Measurements from ENCODE around the gene ADAR.

The ADAR gene

DNA sequence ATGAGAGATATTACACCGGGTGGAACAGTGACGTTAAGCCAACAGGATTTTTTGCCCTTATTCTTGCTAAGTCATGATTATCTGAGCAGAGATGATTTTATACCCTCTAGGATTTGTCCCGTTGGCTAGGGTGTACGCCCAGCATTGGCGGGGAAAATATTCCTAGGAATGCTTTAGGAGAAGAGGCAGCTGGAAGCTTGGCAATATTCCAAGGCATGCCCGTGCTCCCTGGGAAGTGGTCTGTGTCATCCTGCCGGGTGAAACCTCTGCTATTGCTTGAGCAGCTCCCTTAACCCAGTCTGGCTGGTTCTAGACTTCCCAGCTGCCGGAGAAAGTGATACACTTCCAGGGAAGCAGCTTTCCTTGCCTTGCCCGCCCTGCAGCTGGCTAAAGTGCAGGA lies 24.2 kb downstream of the ADAR start:
- FAIRE-seq, result no peak

DNA sequence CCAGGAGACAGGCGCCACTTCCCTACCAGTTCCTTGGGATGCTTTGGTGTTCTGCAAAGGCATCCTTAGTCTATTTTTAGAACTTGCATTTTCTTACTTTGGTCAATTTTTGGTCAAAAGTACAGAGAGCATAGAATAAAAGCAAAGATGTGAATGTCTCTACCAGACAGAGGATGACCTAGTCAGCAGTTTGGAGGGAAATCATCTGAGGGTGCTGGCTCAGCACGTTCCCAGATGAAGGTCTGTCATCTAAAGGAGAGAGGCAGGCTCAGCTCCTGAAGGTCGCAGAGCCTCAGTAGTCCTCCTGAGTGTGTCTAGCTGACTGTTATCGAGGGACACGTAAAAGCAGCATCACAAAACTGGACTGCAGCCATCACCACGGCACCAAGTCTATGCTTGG lies 25.1 kb downstream of the ADAR start:
- no peak for FAIRE-seq

DNA sequence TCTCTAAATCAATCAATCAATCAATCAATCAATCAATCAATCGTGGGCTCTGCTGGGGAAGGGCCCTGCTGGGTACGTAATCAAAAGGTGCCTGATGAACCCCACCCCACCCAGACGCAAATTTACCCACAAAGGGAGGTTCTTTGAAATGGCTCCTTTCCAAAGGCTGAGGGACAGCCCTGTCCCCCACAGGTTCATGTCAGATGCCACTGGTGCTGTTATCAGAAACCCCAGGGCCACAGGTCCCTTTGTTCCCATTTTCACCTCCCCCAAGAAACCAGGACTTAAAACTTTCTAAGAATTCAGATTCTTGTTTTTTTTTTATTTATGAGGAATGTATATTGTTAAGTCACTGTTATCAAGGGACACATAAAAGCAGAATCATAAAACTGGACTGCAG lies 26.2 kb downstream of the ADAR start:
- no peak for FAIRE-seq

DNA sequence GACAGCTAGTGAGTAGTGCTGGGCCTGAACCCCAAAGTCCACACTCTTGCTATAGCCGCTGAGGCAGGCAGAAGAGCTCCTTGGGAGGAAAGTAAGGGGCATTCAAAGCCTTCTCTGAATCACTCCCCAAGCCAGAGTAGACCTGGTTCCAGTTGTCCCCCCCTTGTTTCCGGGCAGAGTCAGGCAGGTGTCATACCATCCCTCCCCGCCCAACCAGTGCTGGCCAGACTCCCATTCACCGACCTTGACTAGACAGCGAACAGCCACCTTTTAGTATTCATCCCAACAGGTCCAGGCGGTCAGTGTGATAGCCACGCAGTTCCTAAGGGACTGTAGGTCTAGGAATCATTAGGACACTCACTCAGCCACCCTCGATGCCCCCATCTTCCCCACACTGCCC lies 28.6 kb downstream of the ADAR start:
- no peak for FAIRE-seq

DNA sequence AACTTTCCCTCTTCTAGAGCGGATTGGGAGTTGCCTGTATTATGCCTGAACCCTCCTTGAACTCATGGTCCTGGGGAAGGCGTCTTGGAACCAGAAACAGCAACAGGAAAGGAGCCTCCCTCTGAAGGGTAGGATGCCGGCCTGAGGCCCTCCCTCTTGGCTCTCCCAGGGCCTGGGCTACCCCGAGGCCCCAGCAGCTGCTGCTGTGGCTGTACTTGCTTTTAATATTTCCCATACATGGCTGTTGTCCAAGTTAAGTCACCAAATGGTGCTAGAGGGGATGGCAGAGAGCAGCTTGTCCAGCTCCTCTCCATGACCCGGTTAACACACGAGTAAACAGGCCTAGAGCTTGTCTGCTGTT lies 29.9 kb downstream of the ADAR start:
- FAIRE-seq, result no peak

DNA sequence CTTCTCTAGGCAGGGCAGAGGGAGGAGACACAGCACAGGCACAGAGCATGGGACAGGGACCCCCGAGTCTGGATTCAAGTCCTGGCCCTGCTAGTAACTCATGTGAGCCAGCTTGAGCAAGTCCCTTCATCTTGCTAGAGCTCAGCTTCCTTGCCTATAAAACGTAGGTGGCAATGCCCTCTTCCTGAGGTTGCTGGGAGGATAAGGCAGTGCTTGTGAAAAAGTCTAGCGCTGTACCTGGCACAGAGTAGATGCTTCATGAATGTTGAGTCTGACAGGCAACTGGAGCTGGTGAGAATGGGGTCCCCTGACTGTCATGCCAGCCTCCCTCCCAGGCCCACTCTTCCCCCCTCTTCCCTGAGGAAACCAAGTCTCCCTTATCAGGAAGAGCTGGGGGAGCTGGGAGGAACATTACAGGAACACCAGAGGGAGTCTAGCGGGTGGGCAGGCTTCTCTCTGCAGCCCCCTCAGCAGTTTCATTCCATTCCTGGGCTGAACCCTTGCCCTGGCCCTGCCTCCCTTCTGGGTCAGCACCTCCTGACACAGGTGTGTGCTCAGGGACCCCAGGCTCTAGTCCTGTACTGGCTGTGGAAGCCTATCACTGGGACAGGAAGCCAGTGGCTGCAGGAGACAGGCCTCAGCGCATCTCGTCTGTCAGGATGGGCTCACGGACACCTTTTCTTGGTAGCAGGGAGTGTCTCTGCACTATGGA lies 30.5 kb downstream of the ADAR start:
- no peak for FAIRE-seq

DNA sequence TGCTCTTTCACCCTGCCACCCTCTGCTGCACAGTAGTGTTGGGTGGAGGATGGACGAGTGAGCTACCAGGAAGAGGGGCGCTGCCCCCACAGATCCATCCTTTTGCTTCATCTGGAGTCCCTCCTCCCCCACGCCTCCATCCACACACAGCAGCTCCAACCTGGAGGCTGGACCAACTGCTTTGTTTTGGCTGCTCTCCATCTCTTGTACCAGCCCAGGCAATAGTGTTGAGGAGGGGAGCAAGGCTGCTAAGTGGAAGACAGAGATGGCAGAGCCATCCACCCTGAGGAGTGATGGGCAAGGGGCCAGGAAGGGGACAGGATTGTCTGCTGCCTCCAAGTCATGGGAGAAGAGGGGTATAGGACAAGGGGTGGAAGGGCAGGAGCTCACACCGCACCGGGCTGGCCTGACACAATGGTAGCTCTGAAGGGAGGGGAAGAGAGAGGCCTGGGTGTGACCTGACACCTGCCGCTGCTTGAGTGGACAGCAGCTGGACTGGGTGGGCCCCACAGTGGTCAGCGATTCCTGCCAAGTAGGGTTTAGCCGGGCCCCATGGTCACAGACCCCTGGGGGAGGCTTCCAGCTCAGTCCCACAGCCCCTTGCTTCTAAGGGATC lies 31.9 kb downstream of the ADAR start:
- FAIRE-seq, result no peak

DNA sequence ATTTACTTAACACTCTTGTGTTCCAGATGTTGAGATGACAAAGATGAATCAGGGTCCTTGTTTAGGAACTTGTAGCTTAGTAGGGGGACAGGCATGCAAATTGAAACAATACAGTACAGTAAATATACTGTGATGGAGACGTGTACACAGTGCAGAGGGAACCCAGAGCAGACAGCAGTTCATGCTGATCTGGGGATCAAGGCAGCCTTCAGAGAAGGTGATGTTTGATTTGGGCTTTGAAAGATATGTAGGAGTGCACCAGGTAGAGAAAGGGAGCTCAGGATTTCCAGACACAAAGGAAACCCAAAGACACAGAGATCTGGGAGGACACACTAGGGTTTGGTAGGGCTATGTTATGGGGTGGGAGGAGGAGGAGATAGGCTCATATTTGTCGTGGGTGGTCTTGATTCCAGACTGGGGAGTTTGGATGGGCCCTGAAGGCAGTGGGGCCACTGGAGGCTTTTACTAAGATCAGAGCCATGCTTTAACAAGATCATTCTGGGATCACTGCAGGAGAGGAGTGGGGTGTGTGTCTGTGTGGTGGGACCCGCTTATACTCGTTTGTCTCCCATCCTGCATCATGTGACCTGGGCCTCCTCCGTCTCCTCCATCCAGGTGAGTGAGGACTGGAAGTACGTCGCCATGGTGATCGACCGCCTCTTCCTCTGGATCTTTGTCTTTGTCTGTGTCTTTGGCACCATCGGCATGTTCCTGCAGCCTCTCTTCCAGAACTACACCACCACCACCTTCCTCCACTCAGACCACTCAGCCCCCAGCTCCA lies 32.6 kb downstream of the ADAR start:
- no peak for FAIRE-seq

DNA sequence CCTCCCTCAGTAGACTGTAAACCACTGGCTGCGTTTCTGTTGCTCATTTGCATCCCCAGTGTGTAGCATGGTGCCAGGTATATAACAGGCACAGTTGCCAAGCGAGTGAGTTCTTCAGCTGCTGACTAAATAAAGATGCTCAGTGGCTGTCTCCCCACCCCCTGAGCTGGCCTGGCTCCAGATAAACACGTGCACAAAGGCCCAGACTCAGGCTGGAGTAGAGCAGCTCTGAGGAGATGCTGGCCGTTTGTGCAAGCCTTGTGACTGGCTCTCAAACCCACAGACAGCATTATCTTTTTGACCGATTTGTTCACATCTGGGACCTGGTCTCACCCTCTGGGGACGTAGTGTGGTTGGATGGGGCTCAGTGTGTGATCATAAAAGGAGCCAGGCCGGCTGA lies 33.3 kb downstream of the ADAR start:
- FAIRE-seq, result no peak

DNA sequence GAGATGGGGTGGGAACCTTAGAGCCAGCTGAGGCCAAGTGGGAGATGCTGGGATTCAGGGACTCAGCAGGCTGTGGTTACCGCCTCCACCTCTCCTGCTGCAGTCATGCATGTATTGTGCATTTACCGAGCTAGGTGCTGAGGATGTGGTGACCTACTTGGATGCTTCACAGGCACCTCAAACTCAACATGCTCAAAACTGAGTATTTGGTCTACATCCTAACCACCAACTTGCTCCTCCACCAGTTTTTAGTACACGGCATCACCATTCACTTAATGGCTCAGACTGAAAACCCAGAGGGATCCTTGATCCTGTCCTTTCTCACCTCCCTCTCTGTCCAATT lies 34.8 kb downstream of the ADAR start:
- FAIRE-seq, result no peak

DNA sequence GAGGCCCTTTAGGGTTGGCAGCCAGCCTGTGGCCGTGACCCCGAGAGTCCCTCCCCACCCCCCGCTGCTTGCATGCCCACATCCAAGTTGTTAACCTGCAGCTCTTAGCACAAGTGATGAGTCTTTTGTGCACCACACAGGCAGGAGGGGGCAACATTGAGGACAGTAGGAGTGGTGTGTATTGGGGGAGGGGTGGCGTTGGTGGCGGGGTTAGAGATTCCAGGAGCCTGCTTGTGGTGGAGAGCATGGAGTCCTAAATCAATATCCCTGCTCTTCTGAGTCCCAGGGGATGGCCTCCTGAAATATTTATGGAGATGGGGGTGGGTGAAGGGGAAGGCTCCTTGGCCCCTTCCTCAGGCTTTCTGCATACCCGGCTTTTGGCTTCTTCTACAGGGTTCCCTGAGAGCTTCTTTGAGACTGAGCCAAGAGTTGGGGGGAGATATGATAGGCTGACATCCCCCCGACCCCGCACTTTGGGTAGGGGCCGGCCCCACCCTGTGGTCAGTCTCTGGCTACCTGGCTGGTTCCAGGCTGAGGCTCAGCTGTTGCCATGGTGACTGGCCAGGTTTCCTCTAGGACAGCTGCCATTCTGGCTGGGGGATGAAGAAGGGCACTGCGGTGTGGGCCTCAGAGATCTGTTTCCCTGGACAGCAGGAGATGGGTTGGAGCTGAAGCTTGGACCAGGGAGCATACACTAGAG lies 35.4 kb downstream of the ADAR start:
- FAIRE-seq, result no peak

DNA sequence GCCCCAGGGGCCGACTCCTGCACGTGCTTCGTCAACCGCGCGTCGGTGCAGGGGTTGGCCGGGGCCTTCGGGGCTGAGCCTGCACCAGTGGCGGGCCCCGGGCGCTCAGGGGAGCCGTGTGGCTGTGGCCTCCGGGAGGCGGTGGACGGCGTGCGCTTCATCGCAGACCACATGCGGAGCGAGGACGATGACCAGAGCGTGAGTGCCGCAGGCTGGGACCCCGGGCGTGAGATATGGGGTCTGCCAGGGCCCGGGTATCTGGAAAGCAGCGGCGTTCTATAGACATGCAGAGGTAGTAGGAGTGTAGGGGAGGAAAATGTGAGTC lies 36.1 kb downstream of the ADAR start:
- FAIRE-seq, result no peak

DNA sequence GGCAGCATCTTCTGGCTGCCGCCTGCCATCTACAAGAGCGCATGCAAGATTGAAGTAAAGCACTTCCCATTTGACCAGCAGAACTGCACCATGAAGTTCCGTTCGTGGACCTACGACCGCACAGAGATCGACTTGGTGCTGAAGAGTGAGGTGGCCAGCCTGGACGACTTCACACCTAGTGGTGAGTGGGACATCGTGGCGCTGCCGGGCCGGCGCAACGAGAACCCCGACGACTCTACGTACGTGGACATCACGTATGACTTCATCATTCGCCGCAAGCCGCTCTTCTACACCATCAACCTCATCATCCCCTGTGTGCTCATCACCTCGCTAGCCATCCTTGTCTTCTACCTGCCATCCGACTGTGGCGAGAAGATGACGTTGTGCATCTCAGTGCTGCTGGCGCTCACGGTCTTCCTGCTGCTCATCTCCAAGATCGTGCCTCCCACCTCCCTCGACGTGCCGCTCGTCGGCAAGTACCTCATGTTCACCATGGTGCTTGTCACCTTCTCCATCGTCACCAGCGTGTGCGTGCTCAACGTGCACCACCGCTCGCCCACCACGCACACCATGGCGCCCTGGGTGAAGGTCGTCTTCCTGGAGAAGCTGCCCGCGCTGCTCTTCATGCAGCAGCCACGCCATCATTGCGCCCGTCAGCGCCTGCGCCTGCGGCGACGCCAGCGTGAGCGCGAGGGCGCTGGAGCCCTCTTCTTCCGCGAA lies 36.6 kb downstream of the ADAR start:
- FAIRE-seq, result no peak

DNA sequence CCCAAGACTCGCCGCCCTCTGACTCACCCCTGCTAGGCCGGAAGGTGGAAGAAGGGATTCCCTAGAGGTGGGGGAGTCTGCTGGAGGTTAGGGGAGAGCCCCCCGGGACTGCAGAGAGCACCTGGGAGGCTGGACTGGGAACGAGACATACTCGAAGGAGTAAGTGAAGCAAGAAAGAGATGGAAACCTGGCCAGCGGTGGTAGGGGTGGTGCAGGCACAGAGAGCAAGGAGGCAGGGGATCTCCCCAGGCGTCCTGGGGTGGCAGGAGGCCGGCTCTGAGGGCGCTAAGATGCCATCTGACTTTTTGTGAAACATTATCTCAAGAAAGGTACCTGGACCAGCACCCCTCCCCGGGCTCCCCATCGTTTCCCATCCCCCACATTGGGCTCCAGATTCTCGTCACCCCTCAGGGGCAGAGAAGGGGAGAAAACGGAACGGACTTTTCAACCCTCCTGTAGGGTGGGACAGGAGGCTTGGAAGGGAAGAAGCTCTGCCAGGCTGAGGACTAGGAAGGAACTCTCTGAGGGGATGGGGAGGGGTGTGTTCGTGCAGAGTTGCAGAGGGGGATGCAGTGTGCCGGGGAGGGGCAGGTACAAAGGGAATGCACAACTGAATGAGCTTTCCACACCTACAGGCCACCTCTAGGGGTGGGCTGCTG lies 39.7 kb downstream of the ADAR start:
- no peak for FAIRE-seq

DNA sequence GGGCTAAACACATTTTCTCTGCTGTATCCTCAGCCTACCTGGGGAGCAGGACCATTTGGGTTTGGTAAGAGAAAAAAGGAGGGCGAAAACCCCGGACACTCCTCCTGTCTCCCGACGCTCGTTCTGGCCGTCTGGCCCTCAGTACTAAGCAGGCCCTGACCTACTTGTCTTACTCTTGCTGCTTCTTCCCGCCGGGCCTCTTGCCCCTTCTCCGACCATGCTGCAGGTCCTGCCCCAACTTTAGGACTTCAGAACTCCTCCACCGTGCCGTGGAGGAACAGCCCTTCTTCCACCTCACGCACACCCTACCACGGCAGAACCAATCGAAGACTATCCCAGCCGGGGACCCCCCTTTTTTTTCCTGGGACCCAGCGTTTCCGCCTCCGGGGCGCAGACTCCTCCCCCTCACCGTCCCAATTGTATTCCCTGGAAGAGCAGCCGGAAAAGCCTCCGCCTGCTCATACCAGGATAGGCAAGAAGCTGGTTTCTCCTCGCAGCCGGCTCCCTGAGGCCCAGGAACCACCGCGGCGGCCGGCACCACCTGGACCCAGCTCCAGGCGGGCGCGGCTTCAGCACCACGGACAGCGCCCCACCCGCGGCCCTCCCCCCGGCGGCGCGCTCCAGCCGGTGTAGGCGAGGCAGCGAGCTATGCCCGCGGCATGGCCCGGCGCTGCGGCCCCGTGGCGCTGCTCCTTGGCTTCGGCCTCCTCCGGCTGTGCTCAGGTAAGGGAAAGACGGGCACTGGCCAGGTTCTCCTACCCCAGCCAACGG lies 40.4 kb downstream of the ADAR start, which contains the start of gene CHRNB2:
CHRNB2 (plus strand) TSS at position 393 of the 771 bp plus-strand sequence; CDS start at position 660, 267 bp downstream.
- no peak for FAIRE-seq

DNA sequence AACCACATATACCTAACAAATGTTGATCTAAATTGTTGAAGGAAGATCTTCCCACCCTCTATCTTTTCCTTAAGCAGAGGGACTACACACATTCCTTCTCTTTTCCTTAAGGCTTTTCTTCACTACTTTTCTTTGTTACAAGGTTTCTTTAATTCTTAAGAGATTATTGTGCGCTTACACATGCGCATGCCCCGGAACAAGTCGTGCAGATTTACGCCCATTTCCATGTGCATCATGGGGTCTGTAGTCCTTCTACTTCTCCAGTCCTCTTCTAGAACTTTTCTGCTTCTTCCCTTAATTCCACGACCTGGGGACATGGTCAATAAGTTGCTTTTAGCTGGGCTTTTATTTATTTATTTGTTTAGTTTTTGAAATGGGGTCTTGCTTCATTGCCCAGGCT lies 42.1 kb downstream of the ADAR start:
- no peak for FAIRE-seq

DNA sequence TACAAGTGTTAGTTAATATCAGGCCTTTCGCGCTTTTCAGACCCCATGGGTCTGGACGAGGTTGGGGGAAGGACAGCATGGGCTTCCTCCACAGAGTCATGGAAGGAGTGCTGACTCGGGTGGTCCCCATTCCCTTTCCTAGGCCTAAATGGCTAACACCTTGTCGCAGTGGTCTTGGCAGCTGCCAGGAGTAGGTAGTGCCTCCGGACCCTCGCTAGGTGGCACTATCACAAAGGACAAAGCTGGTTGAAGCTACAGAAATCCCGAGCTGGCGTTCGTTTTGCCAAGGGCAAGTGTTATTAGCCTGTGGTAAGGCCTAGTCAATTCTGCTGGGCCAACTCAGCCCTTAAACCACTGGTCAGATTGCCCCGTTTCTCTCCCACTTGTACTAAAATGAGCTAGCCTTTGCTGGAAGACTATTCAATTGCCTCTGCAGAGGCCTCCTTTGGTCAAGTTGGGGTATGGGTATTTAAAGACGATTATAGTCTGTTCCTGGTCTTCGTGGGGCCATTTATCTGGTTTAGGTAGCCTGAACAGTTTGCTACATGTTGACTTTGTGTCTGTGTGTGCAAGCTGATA lies 48.4 kb downstream of the ADAR start:
- peak; percentile 15 for FAIRE-seq

DNA sequence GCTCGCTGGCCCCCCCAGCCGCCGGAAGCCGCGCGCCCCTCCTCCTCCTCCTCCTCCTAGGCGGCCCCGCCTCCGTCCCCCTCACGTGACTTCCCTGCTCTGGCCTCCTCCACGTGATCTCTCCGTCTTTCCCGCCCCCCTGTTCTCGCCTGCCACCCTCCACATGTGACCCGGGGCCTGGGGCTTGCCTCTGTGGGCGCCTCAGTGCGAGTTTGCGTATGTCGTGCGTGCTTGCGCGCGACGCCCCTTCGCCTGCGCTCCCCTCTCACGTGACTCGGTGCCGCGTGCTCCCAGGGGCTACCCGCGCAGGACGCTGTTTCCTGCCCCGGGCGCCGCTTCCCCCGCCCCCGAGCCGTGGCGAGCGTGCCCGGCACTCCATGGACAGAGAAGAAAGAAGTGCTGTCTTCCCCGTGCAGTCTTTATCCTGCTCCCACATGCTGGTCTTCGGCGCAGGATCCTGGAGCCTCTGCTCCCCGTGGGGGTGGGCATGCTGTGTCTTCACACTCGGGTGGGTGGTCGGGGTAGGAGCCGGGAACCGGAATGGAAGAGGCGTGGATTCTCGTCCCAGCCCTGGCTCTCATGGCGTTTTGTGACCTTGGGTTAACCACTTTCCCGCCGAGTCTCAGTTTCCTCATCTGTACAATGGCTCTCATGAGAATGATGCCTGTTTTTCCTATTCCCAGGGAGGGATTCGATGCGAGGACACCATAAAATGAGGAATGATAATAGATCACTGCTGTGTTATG lies 49.1 kb downstream of the ADAR start:
- FAIRE-seq, result peak; percentile 72

DNA sequence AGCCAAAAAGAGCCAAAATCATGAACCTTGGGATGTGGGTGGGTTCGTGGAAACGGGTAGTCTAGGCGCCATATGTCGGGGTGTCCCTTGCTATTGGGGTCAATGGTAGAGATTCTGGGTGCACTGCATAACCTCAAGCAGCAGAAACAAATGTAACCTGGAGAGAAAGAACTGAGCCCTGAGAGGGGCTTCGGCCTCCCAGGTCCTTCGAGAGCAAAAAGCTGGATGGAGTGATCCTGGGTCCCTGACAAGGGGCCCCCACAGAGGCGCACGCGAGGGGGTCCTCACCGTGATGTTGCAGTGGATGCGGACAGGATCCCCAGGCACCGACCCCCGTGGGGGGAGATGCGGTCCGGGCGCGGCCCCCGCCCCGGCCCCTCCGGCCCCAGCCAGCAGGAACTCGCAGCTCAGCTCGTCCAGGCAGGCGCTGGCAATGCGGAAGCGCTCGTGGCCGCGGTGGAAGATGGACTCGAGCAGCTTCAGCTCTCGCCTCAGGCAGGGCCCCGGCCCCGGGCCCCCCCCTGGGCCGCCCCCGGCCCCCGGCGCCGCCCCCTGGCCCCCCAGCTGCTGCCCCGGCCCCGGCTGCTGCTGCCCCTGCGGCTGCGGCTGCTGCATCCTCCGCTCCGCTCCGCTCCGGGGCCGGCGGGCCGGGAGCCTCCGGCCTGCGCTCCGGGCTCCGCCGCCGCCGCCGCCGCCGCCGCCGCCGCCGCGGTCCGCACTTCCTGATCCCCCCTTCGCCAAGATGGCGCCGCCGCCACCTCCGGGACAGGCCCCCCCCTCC lies 49.9 kb downstream of the ADAR start, which contains the start of gene UBE2Q1:
UBE2Q1 (minus strand) TSS at position 724 of the 781 bp plus-strand sequence; CDS start at position 615, 109 bp downstream.
- FAIRE-seq, result no peak
